IPS-18a (cell line): ENCODE measurements around the gene AQP1.

Experiments used
- H3K27ac ChIP-seq: one replicate; pipeline ENCODE4 v1.5.1; 2013; ENCODE audit warnings: low read length
- H3K27me3 ChIP-seq: one replicate; pipeline ENCODE4 v1.6.1; 2013; ENCODE audit warnings: mild to moderate bottlenecking, low read length; ENCODE audit not compliant: control insufficient read depth, insufficient read depth
- H3K36me3 ChIP-seq: one replicate; pipeline ENCODE4 v1.6.1; 2013; ENCODE audit warnings: low read depth, low read length; ENCODE audit not compliant: control insufficient read depth
- H3K4me1 ChIP-seq: one replicate; pipeline ENCODE4 v1.6.1; 2013; ENCODE audit warnings: low read depth, low read length; ENCODE audit not compliant: control insufficient read depth
- H3K4me3 ChIP-seq: one replicate; pipeline ENCODE4 v1.5.1; 2013; ENCODE audit warnings: low read length
- H3K9ac ChIP-seq: one replicate; pipeline ENCODE4 v1.6.1; 2013; ENCODE audit warnings: mild to moderate bottlenecking, low read length, moderate library complexity
- H3K9me3 ChIP-seq: one replicate; pipeline ENCODE4 v1.6.1; 2013; ENCODE audit warnings: low read depth, low read length; ENCODE audit not compliant: control insufficient read depth

AQP1 gene

DNA sequence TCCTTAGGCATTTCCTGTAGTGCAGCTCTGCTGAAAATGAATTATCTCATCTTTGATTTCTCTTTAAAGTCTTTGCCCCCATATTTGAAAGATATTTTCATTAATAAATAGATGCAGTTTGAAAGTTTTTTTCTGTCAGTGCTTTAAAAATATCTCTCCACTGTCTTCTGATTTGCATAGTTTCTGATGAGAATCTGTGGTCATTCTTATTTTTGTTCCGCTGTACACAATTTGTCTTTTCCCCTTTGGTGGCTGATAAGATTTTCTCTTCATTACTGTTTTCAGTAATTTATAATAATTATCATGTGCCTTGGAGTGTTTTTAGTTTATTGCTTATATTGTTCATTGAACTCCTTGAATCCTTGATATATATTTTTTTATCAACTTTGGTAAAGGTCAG is 45.1 kb downstream of the AQP1 start:
- peaks cover 7% of the 10 kb centered on the region for H3K9me3 ChIP-seq
- H3K27ac ChIP-seq, result no peak overlapping the region
- no peak overlapping the region for H3K9ac ChIP-seq

DNA sequence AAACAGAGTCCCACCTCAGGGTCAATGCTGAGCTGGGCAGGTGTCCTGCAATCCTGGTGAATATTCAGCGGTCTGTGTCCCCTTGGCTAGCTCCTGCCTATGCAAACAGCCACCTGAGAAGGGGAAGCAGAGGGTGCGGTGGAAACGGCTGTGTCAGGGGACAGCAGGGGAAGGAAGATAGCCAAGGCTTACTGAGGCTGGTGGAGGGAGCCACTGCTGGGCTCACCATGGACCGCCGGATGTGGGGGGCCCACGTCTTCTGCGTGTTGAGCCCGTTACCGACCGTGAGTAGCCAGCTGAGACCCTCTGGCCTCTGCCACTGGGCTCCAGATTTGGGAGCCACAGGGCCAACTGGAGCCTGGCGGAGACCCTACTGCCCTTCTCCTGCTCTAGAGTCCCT is 52.2 kb downstream of the AQP1 start, which contains the start of gene GHRHR:
TSS of gene GHRHR (plus strand) at position 112 of the 400 bp plus-strand sequence. CDS start at position 228, 116 bp downstream.
- no peaks in the 10 kb centered on the region for H3K27me3 ChIP-seq
- no peak within 1 kb of the TSS for H3K4me3 ChIP-seq
- H3K9ac ChIP-seq, result no peak within 1 kb of the TSS
- H3K4me1 ChIP-seq, result no peaks in the 10 kb centered on the region
- no peak within 1 kb of the TSS for H3K27ac ChIP-seq
- H3K9me3 ChIP-seq, result no peaks in the 10 kb centered on the region
- H3K36me3 ChIP-seq, result no peaks in the 10 kb centered on the region

More for the DNA sequence above, 45.1 kb downstream of the AQP1 start:
- Histone ChIP-seq H3K27me3 (no peaks in the 10 kb centered on the region), H3K4me3 (no peak overlapping the region), H3K36me3 (no peaks in the 10 kb centered on the region), H3K4me1 (no peaks in the 10 kb centered on the region)

DNA sequence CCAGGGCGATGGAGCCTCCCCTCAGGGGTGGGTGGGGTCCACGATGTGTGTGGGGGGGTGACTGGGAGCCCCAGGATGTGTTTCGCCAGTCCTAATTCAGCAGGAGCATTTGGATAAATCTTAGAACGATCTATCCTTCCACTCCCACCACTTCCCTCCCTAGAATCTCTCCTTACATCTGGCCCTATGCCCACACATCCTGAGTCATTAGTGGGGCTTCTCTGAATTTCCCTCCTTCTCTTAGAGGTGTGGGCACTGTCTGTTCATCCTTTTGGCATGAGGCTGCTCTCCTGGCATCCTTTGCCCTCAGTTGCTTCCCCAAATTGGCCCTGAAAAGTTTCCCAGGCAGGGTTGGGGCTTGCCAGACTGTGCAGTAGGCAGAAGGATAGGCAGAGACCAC is 53.7 kb downstream of the AQP1 start:
- Histone ChIP-seq H3K4me1 (no peaks in the 10 kb centered on the region), H3K27me3 (no peaks in the 10 kb centered on the region), H3K27ac (no peak overlapping the region), H3K9me3 (no peaks in the 10 kb centered on the region), H3K4me3 (no peak overlapping the region), H3K36me3 (no peaks in the 10 kb centered on the region), H3K9ac (no peak overlapping the region)

DNA sequence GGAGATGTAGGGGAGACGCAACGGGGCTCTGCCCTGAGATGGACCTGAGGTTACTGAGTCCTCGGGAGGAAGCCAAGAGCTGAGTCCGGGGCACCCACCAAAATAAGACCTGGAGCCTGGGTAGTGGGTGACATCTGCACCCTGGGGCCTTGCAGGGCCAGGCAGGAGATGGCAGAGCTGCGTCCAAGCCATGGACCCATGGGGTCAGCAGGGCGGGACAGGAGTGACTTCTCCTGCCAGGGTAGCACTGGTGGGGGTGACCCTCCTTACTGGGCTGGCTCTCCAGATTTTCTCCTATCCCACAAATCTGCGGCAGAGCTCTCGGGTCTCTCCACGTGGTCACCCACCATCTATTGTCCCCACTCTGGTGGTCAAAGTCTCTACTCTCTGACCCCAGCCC is 54.2 kb downstream of the AQP1 start:
- Histone ChIP-seq H3K4me1 (no peaks in the 10 kb centered on the region), H3K36me3 (no peaks in the 10 kb centered on the region), H3K27me3 (no peaks in the 10 kb centered on the region), H3K9ac (no peak overlapping the region), H3K4me3 (no peak overlapping the region), H3K27ac (no peak overlapping the region), H3K9me3 (no peaks in the 10 kb centered on the region)

DNA sequence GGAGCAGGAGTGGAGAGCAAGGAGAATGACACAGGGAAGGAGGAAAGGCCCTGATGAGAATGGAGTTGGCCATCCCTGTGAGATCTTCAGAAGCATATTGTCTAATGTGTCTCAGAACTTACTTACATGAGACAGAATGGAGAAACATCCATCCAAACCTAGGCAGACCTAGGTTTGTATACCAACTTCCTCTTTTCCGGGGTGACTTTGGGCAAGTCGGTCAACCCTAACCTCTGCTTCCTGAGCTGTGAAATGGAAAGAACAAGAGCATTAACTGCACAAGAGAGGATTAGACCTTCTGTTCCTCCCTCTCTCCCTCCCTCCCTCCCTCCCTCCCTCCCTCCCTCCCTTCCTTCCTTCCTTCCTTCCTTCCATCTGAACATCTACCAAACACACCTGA is 56.6 kb downstream of the AQP1 start:
- Histone ChIP-seq H3K9me3 (no peaks in the 10 kb centered on the region), H3K4me1 (no peaks in the 10 kb centered on the region), H3K27me3 (no peaks in the 10 kb centered on the region)

DNA sequence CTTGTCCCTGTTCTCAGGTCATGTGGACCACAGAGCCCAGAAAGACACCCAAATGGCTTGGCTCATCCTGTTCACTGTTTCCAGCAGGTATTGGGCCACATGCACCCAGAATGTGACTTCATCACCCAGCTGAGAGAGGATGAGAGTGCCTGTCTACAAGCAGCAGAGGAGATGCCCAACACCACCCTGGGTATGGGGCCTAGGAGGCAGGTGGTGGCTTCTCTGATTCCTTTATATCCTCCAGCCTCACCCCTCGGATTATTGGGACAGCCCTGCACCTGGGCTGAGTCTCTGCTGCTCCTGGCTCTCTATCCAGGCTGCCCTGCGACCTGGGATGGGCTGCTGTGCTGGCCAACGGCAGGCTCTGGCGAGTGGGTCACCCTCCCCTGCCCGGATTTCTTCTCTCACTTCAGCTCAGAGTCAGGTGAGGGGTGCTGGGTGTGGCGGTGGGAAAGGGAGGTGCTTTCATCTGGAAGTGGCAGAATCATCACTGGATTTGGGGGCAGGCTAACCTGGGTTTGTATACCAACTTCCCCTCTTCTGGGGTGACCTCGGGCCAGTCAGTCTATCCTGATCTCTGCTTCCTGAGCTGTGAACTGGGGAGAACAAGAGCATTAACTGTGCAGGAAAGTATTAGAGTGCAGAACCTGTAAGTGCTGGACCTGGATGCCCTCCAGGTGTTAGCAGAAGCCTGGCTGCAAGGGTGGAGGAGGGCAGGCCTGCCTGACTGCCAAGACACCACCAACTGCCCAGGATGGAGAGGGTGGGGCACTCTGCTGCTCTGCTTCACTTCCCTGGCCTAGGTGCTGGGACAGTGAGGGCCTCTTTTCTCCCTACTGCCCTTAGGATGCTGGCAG is 57.3 kb downstream of the AQP1 start:
- no peaks in the 10 kb centered on the region for H3K27me3 ChIP-seq
- H3K4me1 ChIP-seq, result no peaks in the 10 kb centered on the region
- no peak overlapping the region for H3K4me3 ChIP-seq
- no peaks in the 10 kb centered on the region for H3K9me3 ChIP-seq
- H3K36me3 ChIP-seq, result no peaks in the 10 kb centered on the region
- H3K27ac ChIP-seq, result no peak overlapping the region
- H3K9ac ChIP-seq, result no peak overlapping the region

More for the DNA sequence above, 56.6 kb downstream of the AQP1 start:
- H3K27ac ChIP-seq, result no peak overlapping the region
- no peaks in the 10 kb centered on the region for H3K36me3 ChIP-seq
- H3K4me3 ChIP-seq, result no peak overlapping the region
- no peak overlapping the region for H3K9ac ChIP-seq

DNA sequence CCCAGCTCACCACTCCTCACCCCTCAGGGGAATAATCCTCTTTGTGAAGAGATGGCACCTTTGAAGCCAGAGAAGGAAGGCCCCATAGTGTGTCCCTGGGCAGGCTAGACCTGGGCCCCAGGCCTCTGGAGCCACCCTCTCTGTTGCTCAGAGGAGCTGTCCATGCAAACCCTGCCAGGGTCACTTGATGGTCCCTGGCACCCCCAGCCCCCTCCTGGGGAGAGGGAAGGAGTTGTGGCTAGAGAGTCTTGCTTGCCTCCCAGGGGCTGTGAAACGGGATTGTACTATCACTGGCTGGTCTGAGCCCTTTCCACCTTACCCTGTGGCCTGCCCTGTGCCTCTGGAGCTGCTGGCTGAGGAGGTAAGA is 57.9 kb downstream of the AQP1 start:
- H3K36me3 ChIP-seq, result no peaks in the 10 kb centered on the region
- H3K9ac ChIP-seq, result no peak overlapping the region
- no peaks in the 10 kb centered on the region for H3K9me3 ChIP-seq
- H3K27ac ChIP-seq, result no peak overlapping the region
- H3K4me3 ChIP-seq, result no peak overlapping the region
- no peaks in the 10 kb centered on the region for H3K27me3 ChIP-seq
- H3K4me1 ChIP-seq, result peaks cover 4% of the 10 kb centered on the region

DNA sequence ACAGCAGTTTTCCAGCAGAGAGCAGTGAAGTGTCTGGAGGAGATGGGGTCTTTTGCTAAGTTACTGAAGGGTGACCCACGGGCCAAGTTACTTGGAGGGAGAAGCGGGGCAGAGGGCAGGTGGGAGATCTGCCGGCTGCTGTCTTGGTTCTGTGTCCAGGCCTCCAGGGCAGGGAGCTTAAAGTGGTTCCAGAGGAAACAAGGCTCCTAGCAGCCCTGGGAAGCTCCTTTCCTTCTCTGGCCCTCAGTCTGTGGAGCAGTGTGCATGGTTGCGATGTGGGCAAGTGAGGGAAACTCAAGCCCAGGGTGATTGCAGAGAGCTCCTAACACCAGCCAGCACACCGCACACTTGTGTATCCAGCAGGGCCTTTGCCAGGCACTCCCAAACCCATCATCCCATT is 58.4 kb downstream of the AQP1 start:
- Histone ChIP-seq H3K4me3 (no peak overlapping the region), H3K9ac (no peak overlapping the region), H3K27me3 (no peaks in the 10 kb centered on the region), H3K36me3 (no peaks in the 10 kb centered on the region), H3K4me1 (peaks cover 4% of the 10 kb centered on the region), H3K27ac (no peak overlapping the region), H3K9me3 (no peaks in the 10 kb centered on the region)

DNA sequence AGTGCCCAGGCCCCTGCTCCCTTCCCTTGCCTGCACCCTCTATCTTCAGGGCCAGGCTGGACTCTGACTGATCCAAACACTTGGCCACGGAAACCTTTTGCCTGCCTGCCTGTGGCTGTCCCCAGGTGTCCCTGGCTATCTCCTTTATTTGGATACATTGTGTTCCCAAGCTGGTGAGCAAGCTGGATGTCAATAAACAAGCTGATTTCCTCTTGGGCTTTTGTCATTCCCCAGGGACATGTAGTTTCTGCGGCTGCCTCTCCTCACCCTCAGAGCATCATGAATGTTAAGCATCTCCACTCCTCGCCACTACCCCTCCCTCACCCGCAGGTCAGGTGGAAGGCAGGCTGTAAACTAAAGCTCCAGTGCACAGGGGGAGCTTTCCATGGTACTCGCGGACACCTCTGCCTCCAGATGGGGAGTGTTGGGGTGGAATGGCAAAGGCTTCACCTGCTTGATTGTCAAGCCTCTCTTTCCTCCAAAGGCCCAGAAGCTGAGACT is 59.0 kb downstream of the AQP1 start:
- Histone ChIP-seq H3K9ac (no peak overlapping the region), H3K4me3 (no peak overlapping the region), H3K27ac (no peak overlapping the region), H3K27me3 (no peaks in the 10 kb centered on the region), H3K4me1 (peaks cover 4% of the 10 kb centered on the region), H3K9me3 (no peaks in the 10 kb centered on the region), H3K36me3 (no peaks in the 10 kb centered on the region)

DNA sequence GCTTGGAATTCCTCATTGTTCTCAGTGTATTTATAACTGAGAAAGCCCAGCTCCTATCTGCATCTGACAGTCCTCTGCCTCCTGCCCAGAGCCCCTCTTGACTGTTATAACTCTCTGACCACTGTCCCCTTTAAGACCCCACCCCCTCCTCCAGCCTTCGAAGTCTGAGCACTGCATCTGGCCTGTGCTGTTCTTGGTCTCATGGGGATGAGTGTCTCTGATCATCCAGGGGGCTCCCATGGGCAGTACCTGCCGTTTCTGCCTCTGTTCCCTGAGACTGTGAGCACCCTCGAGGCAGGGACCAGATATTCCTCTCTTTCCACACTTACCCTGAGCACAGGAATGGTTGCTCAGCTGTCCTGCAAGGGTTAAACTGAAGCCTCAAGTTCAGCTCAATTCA is 59.8 kb downstream of the AQP1 start:
- H3K27ac ChIP-seq, result no peak overlapping the region
- H3K27me3 ChIP-seq, result no peaks in the 10 kb centered on the region
- no peak overlapping the region for H3K9ac ChIP-seq
- H3K36me3 ChIP-seq, result no peaks in the 10 kb centered on the region
- no peak overlapping the region for H3K4me3 ChIP-seq
- H3K9me3 ChIP-seq, result no peaks in the 10 kb centered on the region
- peaks cover 4% of the 10 kb centered on the region for H3K4me1 ChIP-seq

DNA sequence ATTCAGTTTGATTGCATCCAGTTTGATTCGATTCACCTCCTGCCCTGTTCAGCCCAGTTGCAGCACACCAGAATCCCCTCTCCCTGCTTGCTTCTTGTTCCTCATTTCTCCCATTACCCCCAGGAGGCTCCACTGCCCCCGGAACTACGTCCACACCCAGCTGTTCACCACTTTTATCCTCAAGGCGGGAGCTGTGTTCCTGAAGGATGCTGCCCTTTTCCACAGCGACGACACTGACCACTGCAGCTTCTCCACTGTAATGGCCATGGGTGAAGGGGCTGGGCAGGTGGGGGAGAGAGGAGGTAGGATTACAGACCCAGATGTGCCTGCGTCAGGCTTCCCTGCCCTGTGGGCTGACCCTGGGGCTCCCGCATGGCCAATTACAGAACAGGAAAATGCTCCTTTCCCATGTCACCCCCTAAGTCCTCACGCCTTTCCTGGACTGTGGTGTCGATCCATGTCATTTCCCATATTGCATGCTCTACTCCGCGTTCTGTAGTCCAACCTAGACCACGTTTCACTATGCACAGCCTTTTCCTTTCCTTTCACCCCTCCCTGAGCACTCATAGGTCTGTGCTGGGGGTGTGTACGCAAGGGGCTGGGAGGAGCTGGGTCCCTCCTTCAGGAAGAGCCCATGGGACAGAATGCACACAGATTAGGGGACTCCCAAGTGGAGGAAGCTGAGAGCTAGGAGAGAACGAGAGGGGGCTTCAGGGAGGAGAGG is 60.3 kb downstream of the AQP1 start:
- no peak overlapping the region for H3K9ac ChIP-seq
- H3K27ac ChIP-seq, result no peak overlapping the region
- H3K9me3 ChIP-seq, result no peaks in the 10 kb centered on the region
- no peak overlapping the region for H3K4me3 ChIP-seq
- no peaks in the 10 kb centered on the region for H3K27me3 ChIP-seq
- no peaks in the 10 kb centered on the region for H3K36me3 ChIP-seq
- peaks cover 4% of the 10 kb centered on the region for H3K4me1 ChIP-seq
